ENCODE results near the gene WDCP. TPM values are rescaled to one million over a fixed set of nuclear protein-coding genes. Genes with fewer than 3 reads are reported as not detected.

The WDCP gene
- total and polyA plus RNA-seq, 10 of the 15 experiments (the other 5 are each of a cell fraction or from before 2014, with no cell fraction given) = 5.5 to 21.3 (median 13.2) TPM

- Histone ChIP-seq H3K36me3 (ENCODE audit: control insufficient read depth in 2 of 2, insufficient read depth in 2 of 2, low read length in 1 of 2) (no peaks in the 10 kb centered on the region), H4K20me1 (ENCODE audit: control insufficient read depth, insufficient read depth) (no peaks in the 10 kb centered on the region), H3K9me3 (replicated peaks; ENCODE audit: control insufficient read depth, insufficient read depth, low read length) (no peaks in the 10 kb centered on the region), H3K27ac (ENCODE audit: control insufficient read depth, insufficient read depth) (no peak overlapping the region), H3K4me1 (ENCODE audit: control insufficient read depth, insufficient read depth, low read length) (no peaks in the 10 kb centered on the region), H3K79me2 (ENCODE audit: control insufficient read depth, insufficient read depth, low read length) (no peaks in the 10 kb centered on the region), H3K4me2 (ENCODE audit: control insufficient read depth, insufficient read depth) (no peak overlapping the region), H3K4me3 (no peak overlapping the region), H3K9ac (ENCODE audit: control insufficient read depth, insufficient read depth, low read length) (no peak overlapping the region), H2AFZ (ENCODE audit: control insufficient read depth, low read depth, low read length) (no peak overlapping the region), H3K27me3 (replicated peaks in 1 of 2; ENCODE audit: control insufficient read depth in 2 of 2, insufficient read depth in 2 of 2, low read length in 1 of 2) (peaks cover 3 to 16% of the 10 kb centered on the region in 2 experiments)
- no TSS peak for BruUV-seq (replicated peaks)
- TF ChIP-seq SREBF1 (IDR thresholded peaks at IDR 0.05; ENCODE audit: low read length) (no peak), MEF2B (IDR thresholded peaks at IDR 0.05; ENCODE audit: partially characterized antibody, poor library complexity, severe bottlenecking) (no peak), ELK1 (IDR thresholded peaks at IDR 0.05; ENCODE audit: low read depth, low read length) (no peak), NR2F1 (conservative IDR thresholded peaks at IDR 0.05) (peak; percentile 55; the same call in 1 of the 2 replicates)
- ChIA-PET RAD21 (ENCODE audit: unreplicated experiment) (no interaction called here), SMC1A (ENCODE audit: uncharacterized antibody, unreplicated experiment) (no interaction called here), CTCF (no interaction called here), POLR2A (no interaction called here)
- FAIRE-seq (peak; percentile 18), DNase-seq (ENCODE audit: low read depth, low spot score) (no peak), ATAC-seq (no peak)
- 79% methylated on average over 13 of the region's 13 CpGs for WGBS (ENCODE audit: insufficient coverage, insufficient replicate concordance, low lambda C conversion rate, missing lambda C conversion rate)
- in situ Hi-C loops (cut with MboI) (no loop called here), intact Hi-C loops (cut with micrococcal nuclease; ENCODE audit: unreplicated experiment) (no loop called here)
Observed at GRCh38 chr2:24008672-24009366, 38.4 kb downstream of the WDCP start.

GRCh38 chr2:24007693-24008092 is 39.5 kb downstream of the WDCP start:
- Histone ChIP-seq H3K27me3 (replicated peaks in 1 of 2; ENCODE audit: control insufficient read depth in 2 of 2, insufficient read depth in 2 of 2, low read length in 1 of 2) (peaks cover 3 to 16% of the 10 kb centered on the region in 2 experiments), H3K4me3 (no peak overlapping the region), H3K79me2 (ENCODE audit: control insufficient read depth, insufficient read depth, low read length) (no peaks in the 10 kb centered on the region), H3K27ac (ENCODE audit: control insufficient read depth, insufficient read depth) (no peak overlapping the region), H2AFZ (ENCODE audit: control insufficient read depth, low read depth, low read length) (no peak overlapping the region), H3K36me3 (ENCODE audit: control insufficient read depth in 2 of 2, insufficient read depth in 2 of 2, low read length in 1 of 2) (no peaks in the 10 kb centered on the region), H3K4me1 (ENCODE audit: control insufficient read depth, insufficient read depth, low read length) (no peaks in the 10 kb centered on the region), H3K9me3 (replicated peaks; ENCODE audit: control insufficient read depth, insufficient read depth, low read length) (no peaks in the 10 kb centered on the region), H3K9ac (ENCODE audit: control insufficient read depth, insufficient read depth, low read length) (no peak overlapping the region), H3K4me2 (ENCODE audit: control insufficient read depth, insufficient read depth) (no peak overlapping the region), H4K20me1 (ENCODE audit: control insufficient read depth, insufficient read depth) (no peaks in the 10 kb centered on the region)
- ATAC-seq (no peak), FAIRE-seq (no peak), DNase-seq (ENCODE audit: low read depth, low spot score) (no peak)
- RAD21 ChIA-PET (ENCODE audit: unreplicated experiment) = no interaction called here
- CTCF ChIA-PET = no interaction called here
- intact Hi-C loops (cut with micrococcal nuclease; ENCODE audit: unreplicated experiment) (no loop called here), in situ Hi-C loops (cut with MboI) (no loop called here)
- no peak for TF ChIP-seq HDAC6 (IDR thresholded peaks at IDR 0.05; ENCODE audit: unreplicated experiment)
- TF ChIP-seq JUND (IDR thresholded peaks at IDR 0.05; ENCODE audit: low read depth, low read length) = no peak
- no peak for TF ChIP-seq CBX5 (IDR thresholded peaks at IDR 0.05; ENCODE audit: low read depth)
- TF ChIP-seq ZNF217 (IDR thresholded peaks at IDR 0.05) = no peak
- TF ChIP-seq EED (IDR thresholded peaks at IDR 0.05; ENCODE audit: low read depth) = no peak
- TF ChIP-seq CUX1 (IDR thresholded peaks at IDR 0.05; ENCODE audit: insufficient replicate concordance, low read depth, low read length) = no peak
- SMC1A ChIA-PET (ENCODE audit: uncharacterized antibody, unreplicated experiment) = no interaction called here
- POLR2A ChIA-PET = no interaction called here
- no TSS peak for BruUV-seq (replicated peaks)

Measured in GM12878 (cell line).